ENCODE measurements around the gene BNIP2.

The BNIP2 gene

GRCh38 chr15:59618406-59618805 is 70.7 kb downstream of the BNIP2 start:
- DNase-seq, result no peak

DNA sequence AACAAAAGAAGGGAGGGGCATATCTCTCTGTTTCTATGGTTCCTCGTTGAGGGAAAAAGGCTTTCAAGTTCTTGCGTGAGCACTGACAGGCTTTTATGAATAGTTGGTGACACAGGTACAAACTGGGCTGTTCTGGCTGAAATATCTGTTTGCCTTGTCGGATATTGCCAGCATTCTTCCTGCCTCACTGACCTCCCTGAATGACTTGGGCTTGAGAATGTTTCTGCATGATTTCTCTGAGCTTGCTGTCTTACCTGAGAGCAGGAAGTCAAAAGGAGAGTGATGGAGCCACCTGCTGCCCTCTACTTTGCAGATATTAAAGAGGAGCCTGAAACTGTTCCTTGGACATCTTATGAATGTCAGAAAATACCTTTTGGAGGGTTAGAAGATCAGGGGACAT is 72.7 kb downstream of the BNIP2 start:
- DNase-seq, result no peak

- DNase-seq, result no peak
Observed at GRCh38 chr15:59615661-59616060, 73.5 kb downstream of the BNIP2 start.

DNA sequence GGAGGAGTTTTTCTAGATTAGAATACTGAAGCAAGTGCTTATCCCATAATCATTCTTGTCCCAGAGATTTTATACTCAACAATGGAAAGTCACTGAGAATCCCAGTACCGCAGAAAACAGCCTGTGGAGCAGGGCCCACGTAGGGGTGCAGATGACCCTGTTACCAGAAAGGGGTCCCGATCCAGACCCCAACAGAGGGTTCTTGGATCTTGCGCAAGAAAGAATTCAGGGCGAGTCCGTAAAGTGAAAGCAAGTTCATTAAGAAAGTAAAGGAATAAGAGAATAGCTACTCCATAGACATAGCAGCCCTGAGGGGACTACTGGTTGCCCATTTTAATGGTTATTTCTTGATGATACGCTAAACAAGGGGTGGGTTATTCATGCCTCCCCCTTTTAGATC is 75.0 kb downstream of the BNIP2 start:
- no peak for DNase-seq

DNA sequence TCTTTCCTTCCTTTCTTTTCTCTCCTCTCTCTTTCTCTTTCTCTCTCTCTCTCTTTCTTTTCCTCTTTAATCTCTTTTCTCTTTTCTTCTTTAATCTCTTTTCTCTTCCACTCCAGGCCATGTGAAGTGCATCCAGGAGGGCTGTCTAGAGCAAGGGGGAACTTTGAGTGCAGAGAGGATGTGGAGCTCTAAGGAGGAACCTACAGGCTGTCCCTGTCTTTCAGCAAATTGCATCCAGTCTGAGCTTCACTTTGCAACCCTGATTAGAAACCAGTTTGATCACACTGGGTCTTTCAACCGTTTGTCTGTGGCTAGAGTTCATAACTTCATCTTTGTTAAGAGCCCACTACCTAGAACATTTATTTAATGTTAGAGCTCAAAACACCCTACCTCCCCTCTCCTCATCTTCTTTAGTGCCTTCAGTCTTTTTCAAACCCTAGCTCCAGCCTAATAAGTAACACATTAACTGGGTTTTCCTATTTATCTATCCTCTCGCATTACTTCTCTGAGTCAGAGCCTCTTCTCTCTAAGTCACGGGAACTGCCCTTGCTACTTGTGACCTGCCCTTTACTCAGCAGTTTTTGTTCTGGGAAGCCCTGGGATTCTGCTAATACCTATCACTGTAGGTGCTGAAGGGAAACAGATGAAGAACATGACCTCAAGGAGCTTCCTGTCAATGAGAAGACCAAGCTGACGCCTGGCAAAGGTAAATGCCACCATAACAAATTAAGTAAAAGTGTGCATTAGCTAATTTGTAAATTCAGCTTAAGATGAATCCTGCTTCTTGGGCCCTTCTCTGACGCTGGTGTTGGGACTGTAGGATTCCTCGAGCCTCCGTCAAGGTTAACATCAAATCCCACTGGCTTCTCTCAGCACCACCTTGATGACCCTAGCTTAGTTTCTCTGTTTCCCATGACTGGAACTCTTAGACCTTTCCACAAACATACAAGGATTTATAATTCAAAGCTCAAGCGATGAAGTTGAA is 77.6 kb downstream of the BNIP2 start, which contains the start of gene GCNT3:
TSS of gene GCNT3 (plus strand) at position 508 of the 985 bp plus-strand sequence. CDS start 6,456 bp downstream, outside the sequence.
- no peak for DNase-seq

GRCh38 chr15:59609730-59610712 is 79.1 kb downstream of the BNIP2 start:
- DNase-seq, result no peak
